GM18498 (cell line): ENCODE data around the gene USP32.

Experiments used
- ATAC-seq: cut with Tn5 transposase; IDR thresholded peaks from one replicate; pipeline ENCODE4 v1.9.1; 2021; ENCODE audit warnings: mild to moderate bottlenecking, moderate library complexity; ENCODE audit not compliant: unreplicated experiment

USP32 gene

DNA sequence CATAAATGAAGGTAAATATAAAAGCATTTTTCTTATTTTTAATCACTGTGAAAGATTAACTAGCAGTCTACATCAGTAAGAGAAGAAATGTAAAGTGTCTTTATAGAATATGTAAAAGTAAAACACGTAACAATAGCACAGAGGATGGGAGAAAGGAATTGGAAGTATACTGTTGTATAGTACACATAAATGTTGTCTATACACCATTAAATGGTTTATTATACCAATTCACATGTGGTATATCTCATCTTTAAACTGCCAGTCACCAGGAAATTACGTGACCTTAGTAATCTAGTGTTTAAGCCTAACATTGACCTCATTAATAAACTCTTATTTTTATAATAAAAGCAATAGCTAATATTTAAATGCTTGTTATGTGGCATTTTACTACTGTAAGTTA lies 87.4 kb downstream of the USP32 start:
- no peak for ATAC-seq

- no peak for ATAC-seq
Observed at GRCh38 chr17:60303406-60304099, 88.4 kb downstream of the USP32 start.

DNA sequence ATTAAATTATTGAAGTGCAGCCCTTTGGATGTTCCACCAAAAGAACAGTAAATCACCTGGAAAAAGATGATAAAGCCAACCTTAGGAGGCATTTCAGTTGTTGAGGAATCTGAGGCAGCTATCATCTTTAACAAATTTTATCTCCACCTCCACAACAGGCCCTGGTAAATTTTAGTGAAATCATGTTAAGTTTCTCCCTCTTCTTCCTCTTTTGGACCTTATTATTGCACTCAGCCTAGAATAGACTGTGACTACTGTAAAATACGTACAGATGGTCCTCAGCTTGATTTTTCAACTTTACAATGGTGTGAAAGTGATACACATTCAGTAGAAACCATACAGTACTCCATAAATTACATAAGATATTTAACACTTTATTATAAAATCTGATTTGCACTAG lies 90.3 kb downstream of the USP32 start:
- ATAC-seq, result no peak

DNA sequence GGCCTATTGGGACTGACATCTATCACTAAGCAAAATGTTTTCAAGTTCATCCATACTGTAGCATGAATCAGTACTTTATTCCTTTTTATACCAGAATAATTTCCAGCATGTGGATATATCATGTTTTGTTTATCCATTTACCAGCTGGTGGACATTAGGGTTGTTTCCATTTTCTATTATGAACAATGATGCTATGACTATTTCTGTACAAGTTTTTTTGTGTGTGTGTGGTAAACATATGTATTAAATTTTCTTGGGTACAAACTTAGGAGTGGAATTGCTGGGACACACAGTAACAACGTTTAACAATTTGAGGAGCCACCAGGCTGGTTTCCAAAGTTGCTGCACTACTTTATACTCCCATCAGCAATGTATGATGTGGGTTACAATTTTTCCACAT lies 91.0 kb downstream of the USP32 start:
- ATAC-seq, result no peak

DNA sequence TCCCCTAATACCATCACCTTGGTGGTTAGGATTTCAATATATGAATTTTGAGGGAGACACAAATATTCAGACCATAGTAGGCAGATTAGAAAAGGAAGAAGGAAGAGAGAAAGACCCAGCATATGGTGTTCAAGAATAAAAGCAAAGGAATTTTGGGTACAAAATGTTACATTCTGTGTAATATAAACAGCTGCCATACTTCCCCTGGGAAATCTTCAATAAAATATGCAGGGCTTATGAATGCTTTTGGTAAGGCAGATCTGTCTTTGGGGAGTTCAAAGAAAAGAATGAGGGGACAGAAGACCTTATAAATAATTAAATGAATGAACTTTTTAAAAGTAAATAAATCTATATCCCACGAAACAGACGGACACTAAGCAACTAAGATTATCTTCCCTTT lies 91.9 kb downstream of the USP32 start:
- no peak for ATAC-seq

DNA sequence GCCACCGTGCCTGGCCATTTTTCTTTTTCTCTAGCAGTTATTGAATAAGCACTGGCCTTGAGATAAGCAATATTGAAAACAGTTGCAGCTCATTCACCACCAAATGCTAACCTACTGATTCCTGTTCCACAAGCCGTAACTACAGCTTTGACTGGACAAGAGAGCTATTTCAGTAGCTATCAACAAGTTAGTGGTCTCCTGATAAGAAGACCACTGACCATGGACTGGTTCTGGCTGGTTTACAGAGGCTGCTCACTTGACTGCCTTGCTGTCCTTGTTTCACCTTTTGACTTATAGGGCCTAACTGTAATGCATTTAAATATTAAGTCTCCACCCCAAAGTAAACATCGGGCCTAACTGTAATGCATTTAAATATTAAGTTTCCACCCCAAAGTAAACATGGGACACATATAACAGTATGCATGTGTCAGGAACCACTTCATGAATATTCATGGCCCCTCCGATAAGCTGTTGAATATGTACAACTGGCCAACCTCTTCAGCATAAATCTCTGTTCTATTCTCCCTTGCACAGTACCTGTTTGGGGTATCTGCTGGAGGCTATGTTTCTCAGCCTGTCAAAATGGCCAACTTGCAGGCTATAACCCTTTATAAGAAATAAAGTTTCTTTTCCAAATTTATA lies 94.1 kb downstream of the USP32 start:
- ATAC-seq, result no peak

GRCh38 chr17:60296177-60296576 lies 95.8 kb downstream of the USP32 start:
- no peak for ATAC-seq

GRCh38 chr17:60293580-60294335 lies 98.2 kb downstream of the USP32 start:
- ATAC-seq, result no peak

DNA sequence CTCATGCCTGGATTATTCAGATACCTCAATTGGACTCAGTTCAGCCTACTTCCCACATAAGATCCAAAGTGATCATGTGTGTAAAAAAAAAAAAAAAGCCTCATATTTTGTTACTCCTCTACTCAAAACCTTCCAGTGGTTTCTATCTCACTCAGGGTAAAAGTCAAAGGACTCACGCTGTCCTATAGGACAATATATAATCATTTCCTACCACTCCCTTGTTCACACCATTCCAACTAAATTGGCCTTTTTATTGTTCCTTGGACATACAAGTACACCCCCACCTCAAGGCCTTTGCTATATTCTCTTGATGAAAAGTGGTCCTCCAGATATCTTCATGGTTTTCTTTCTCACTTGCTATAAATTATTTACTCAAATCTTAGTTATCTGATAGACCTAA lies 99.2 kb downstream of the USP32 start:
- ATAC-seq, result no peak

GRCh38 chr17:60284709-60285108 lies 107.2 kb downstream of the USP32 start:
- no peak for ATAC-seq

DNA sequence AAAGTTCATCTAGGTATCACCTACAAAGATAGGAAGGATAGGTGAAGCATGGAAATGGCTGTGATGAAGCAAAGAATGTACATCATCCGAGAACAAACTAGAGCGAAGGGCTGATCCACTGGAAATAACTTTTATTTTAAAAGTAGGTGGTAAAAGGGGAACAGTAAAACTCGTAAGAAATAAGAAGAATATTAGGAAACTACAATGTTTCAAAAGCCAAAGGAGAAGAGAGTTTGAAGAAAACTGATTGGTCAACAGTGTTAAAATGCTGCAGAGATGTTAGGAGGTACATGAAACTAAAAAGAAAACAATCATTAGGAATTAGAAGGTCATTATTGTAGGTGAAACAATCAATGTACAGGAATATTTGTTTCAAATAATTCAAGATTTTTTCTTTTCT lies 108.1 kb downstream of the USP32 start:
- ATAC-seq, result no peak

DNA sequence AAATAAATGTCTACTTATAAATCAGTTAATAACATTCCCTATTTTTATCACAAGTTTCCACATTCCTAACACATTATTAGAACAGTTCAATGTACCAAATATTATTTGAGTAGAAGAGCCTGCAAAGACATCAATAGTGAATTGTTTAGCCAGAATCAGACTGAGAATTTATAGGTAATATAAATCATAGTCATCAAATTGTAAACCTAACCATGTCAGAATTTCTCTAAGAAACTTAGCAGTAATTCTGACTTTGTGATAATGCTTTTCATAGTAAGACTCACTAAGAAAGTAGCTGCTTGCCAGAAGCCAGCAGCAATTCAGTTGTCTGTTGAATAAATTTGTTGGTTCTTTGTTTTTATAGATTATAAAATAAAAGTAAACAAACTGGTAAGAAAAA lies 111.3 kb downstream of the USP32 start:
- ATAC-seq, result no peak

DNA sequence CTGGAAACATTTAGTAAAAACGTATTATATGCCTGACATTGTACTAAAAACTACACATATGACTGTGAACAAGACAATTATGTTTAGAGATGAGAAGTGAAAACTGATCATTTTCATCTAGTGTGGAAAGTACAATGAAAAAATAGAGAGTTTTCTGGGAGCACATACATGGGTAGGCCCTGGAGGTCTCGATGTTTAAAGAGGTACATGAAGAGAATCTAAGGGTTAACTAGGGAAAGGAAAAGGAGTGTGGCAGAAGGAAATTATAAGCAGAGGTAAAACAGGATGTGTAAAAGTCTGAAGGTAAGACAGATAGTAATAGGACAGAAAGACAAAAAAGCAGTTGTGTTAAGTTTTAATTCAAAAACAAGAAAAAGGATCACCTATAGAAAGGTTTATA lies 113.7 kb downstream of the USP32 start:
- ATAC-seq, result no peak

DNA sequence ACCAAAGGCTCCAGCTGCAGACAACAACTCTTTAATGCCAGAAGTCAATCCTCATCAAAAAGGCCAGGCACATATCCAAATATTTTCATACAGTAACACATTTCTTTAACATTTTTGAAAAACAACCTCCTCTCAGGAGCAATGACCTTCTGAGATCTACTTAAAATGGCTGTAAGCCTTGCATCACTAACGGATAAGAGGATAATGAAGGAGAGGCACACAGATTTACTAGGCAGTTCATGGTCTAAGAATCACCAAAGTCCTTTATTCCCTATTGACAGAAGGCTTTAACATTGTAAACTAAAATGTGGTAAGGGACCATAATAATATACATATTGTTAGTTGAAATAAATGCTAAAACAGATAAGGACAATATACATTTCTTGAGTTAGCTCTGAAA lies 114.7 kb downstream of the USP32 start:
- no peak for ATAC-seq

DNA sequence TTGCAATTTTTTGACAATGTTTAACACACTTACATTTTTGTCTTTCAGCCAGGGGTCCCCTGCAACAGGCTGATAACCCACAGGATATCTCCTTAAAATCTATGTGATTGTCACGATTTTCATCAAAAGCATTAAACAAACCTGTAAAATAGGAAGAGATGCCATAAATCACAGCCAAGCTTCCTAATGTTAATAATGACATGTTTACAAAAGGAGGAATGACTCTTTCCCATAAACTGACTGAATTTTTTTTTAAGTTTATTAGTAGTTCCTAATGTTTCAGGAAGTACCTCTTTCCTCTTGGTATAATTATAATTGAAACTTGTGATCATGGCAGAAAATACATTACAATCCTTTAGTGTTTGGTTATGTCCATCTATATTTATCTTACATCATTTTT lies 122.5 kb downstream of the USP32 start:
- no peak for ATAC-seq

DNA sequence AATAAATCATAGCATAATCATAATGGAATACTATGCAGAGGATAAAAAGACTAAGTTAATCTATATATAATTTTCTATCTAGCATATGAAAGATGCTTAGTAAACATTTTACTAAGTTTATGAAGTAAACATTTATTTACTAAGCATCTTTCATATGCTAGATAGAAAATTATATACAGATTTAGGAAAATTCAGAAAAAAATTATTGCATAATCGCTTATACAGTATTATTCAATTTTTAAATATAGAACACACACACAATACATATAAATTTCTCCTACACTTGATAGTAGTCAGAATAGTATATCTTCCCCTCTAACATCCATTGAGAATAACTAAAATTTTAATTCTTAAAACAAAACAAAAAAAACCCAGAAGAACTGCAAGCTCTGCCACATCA lies 131.4 kb downstream of the USP32 start:
- ATAC-seq, result no peak

DNA sequence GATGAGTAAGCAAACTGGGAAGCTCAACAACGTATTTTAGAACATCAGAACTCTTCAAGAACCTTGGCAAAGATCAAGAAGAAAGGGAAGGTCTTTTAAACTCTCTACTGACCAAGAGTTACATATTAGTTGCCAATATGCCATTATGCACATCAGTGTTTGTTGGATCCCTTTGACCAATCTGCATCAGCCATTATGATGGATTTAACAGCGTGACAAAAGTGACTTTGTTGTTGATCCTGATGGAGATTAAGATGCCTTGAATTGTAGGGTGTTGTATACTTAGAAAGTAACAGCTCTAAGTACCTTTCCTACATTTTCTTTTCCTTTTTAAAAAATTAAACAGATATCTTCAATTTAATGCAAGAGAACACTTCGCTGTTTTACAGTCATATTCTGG lies 133.6 kb downstream of the USP32 start:
- ATAC-seq, result no peak

GRCh38 chr17:60256174-60256573 lies 135.8 kb downstream of the USP32 start:
- no peak for ATAC-seq

DNA sequence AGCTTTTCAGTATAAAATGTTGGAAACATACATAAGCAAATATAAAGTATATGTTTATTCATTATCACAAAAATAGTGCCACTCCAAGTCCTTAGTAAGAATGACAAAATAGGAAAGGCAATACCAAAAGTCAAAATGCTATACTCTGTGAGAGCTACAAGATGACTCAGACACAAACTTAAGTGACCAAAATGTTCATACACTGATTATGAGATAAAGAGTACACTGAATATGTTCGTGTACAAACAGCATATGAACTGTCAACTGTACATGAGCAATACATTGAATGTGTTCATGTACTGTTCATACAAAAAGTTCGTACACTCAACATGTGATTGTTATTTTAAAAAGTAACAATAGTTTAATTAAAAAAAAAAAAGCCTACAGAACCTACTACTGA lies 138.9 kb downstream of the USP32 start:
- ATAC-seq, result no peak

DNA sequence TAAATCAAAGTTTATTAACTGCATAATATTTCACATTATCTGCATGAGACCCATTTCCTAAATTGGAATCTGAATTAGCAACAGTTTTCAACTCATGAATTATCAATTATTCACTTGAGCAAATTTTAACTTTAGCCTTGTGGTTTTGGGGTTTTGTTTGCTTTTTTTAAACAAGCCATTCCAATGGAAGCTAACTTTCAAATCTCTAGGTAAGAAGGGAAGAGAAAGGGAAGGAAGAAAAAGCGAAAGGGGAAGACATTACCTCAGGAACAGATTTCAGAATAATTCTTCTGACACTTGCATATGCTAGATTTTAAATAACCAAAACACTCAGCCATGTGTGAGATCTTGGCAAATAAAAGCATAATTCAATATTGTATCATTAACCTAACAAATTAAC lies 139.5 kb downstream of the USP32 start:
- no peak for ATAC-seq

DNA sequence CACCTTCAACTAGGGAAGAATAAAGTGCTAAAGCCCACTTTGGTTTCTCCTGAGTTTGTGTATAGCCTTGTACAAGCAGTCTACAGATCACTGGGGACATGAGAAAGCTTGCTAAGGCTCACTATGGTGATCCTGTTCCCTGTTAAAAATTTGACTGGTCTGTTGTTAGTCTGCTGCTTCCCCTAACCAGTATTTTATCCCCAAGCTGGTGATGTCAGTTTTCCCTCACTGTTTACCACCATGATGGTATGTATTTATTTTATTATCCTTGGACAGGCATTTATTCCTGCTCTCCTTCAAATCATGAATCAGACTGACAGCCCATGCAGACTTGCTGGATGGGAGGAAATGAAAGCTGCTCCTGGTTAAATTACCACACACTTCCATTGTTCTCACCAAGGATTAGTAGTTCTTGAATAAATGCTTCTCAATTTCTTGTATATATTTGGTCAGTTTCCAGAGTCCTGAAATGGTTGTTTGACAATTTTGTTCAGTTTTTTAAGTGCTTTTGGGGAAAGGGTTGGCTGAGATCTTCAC lies 142.6 kb downstream of the USP32 start:
- no peak for ATAC-seq
